ENCODE measurements around the gene SLC22A23.

Gene SLC22A23

GRCh38 chr6:3414327-3415081 is 42.3 kb downstream of the SLC22A23 start:
- Histone ChIP-seq H3K27me3 (ENCODE audit: low read depth, low read length) (no peaks in the 10 kb centered on the region), H3K9me3 (ENCODE audit: insufficient read depth, low read length) (no peaks in the 10 kb centered on the region), H3K79me2 (ENCODE audit: low read length) (no peaks in the 10 kb centered on the region), H3K9ac (ENCODE audit: low read length) (no peak overlapping the region), H4K20me1 (ENCODE audit: insufficient read depth, low read length) (no peaks in the 10 kb centered on the region), H3K27ac (ENCODE audit: low read length) (no peak overlapping the region), H2AFZ (ENCODE audit: low read depth, low read length) (no peak overlapping the region), H3K4me2 (ENCODE audit: low read length) (no peak overlapping the region), H3K36me3 (replicated peaks; ENCODE audit: low read depth, low read length) (no peaks in the 10 kb centered on the region), H3K4me1 (ENCODE audit: low read length) (peaks cover 6% of the 10 kb centered on the region), H3K4me3 (ENCODE audit: low read length) (no peak overlapping the region)
- TF ChIP-seq CTCF (IDR thresholded peaks at IDR 0.05; ENCODE audit: low read depth, low read length) (no peak), EZH2phosphoT487 (IDR thresholded peaks at IDR 0.05; ENCODE audit: low read depth) (no peak)

GRCh38 chr6:3413592-3413991 is 43.3 kb downstream of the SLC22A23 start:
- peaks cover 6% of the 10 kb centered on the region for H3K4me1 ChIP-seq (ENCODE audit: low read length)
- no peaks in the 10 kb centered on the region for H4K20me1 ChIP-seq (ENCODE audit: insufficient read depth, low read length)
- no peak overlapping the region for H3K27ac ChIP-seq (ENCODE audit: low read length)

GRCh38 chr6:3412779-3413500 is 43.9 kb downstream of the SLC22A23 start:
- Histone ChIP-seq H3K4me1 (ENCODE audit: low read length) (peaks cover 6% of the 10 kb centered on the region), H3K27me3 (ENCODE audit: low read depth, low read length) (no peaks in the 10 kb centered on the region), H3K27ac (ENCODE audit: low read length) (no peak overlapping the region), H3K9me3 (ENCODE audit: insufficient read depth, low read length) (no peaks in the 10 kb centered on the region), H3K4me3 (ENCODE audit: low read length) (no peak overlapping the region), H3K4me2 (ENCODE audit: low read length) (no peak overlapping the region), H3K79me2 (ENCODE audit: low read length) (no peaks in the 10 kb centered on the region), H3K36me3 (replicated peaks; ENCODE audit: low read depth, low read length) (no peaks in the 10 kb centered on the region), H3K9ac (ENCODE audit: low read length) (no peak overlapping the region), H4K20me1 (ENCODE audit: insufficient read depth, low read length) (no peaks in the 10 kb centered on the region), H2AFZ (ENCODE audit: low read depth, low read length) (no peak overlapping the region)
- TF ChIP-seq EZH2phosphoT487 (IDR thresholded peaks at IDR 0.05; ENCODE audit: low read depth) = no peak
- TF ChIP-seq CTCF (IDR thresholded peaks at IDR 0.05; ENCODE audit: low read depth, low read length) = no peak

More at GRCh38 chr6:3413592-3413991, 43.3 kb downstream of the SLC22A23 start:
- Histone ChIP-seq H3K27me3 (ENCODE audit: low read depth, low read length) (no peaks in the 10 kb centered on the region), H3K36me3 (replicated peaks; ENCODE audit: low read depth, low read length) (no peaks in the 10 kb centered on the region), H3K79me2 (ENCODE audit: low read length) (no peaks in the 10 kb centered on the region), H3K4me3 (ENCODE audit: low read length) (no peak overlapping the region), H3K4me2 (ENCODE audit: low read length) (no peak overlapping the region), H3K9me3 (ENCODE audit: insufficient read depth, low read length) (no peaks in the 10 kb centered on the region), H2AFZ (ENCODE audit: low read depth, low read length) (no peak overlapping the region), H3K9ac (ENCODE audit: low read length) (no peak overlapping the region)
- TF ChIP-seq EZH2phosphoT487 (IDR thresholded peaks at IDR 0.05; ENCODE audit: low read depth) (no peak), CTCF (IDR thresholded peaks at IDR 0.05; ENCODE audit: low read depth, low read length) (no peak)

- H3K4me2 ChIP-seq (ENCODE audit: low read length) = no peak overlapping the region
- no peaks in the 10 kb centered on the region for H3K27me3 ChIP-seq (ENCODE audit: low read depth, low read length)
- no peak overlapping the region for H2AFZ ChIP-seq (ENCODE audit: low read depth, low read length)
- H3K9me3 ChIP-seq (ENCODE audit: insufficient read depth, low read length) = no peaks in the 10 kb centered on the region
- no peaks in the 10 kb centered on the region for H3K36me3 ChIP-seq (replicated peaks; ENCODE audit: low read depth, low read length)
- H3K27ac ChIP-seq (ENCODE audit: low read length) = no peak overlapping the region
- H3K79me2 ChIP-seq (ENCODE audit: low read length) = no peaks in the 10 kb centered on the region
- H3K4me1 ChIP-seq (ENCODE audit: low read length) = peaks cover 7% of the 10 kb centered on the region
- TF ChIP-seq EZH2phosphoT487 (IDR thresholded peaks at IDR 0.05; ENCODE audit: low read depth) (no peak), CTCF (IDR thresholded peaks at IDR 0.05; ENCODE audit: low read depth, low read length) (no peak)
- no peak overlapping the region for H3K4me3 ChIP-seq (ENCODE audit: low read length)
- H3K9ac ChIP-seq (ENCODE audit: low read length) = no peak overlapping the region
- no peaks in the 10 kb centered on the region for H4K20me1 ChIP-seq (ENCODE audit: insufficient read depth, low read length)
Observed at GRCh38 chr6:3411967-3412778, 44.7 kb downstream of the SLC22A23 start.

All from OCI-LY3 (cell line).